Panc1 (cell line): ENCODE data around the gene DPH6. TPM values are rescaled to one million over a fixed set of nuclear protein-coding genes. Genes with fewer than 3 reads are reported as not detected.

Experiments
- ATAC-seq: fragments of 200-7000 bp; cut with Tn5 transposase; 2 replicates; pipeline ENCODE4 v1.9.1; 2020; ENCODE audit warnings: mild to moderate bottlenecking, moderate library complexity
- BruUV-seq: library from RNA; stranded (reverse); fragments of 400-500 nt; replicated peaks from 2 replicates; lab custom pipeline; 2021; lab: Mats Ljungman, UMichigan
- CTCF ChIA-PET: fragments of 300-600 bp; sonication (Branson Sonifier 250); formaldehyde crosslinking; loops from one replicate; lab custom pipeline; 2022; ENCODE audit warnings: antibody characterized with exemption; lab: Charles Lee
- POLR2A ChIA-PET: fragments of 300-600 bp; sonication (Branson Sonifier 250); formaldehyde crosslinking; loops from one replicate; lab custom pipeline; 2022; ENCODE audit warnings: antibody characterized with exemption; lab: Charles Lee
- DNase-seq: peaks from one replicate; pipeline ENCODE4 v3.0.0-alpha.2; 2010; ENCODE audit warnings: low read depth, low spot score
- H3K27ac ChIP-seq: 2 replicates; pipeline ENCODE4 v1.5.1; 2011; ENCODE audit warnings: mild to moderate bottlenecking, low read length, inconsistent platforms
- H3K27me3 ChIP-seq: fragments of 200-500 bp; sonication (Bioruptor generic); 2 replicates; pipeline ENCODE4 v1.6.0; 2014; ENCODE audit warnings: low read length, inconsistent platforms; ENCODE audit not compliant: control insufficient read depth, insufficient read depth
- H3K36me3 ChIP-seq: fragments of 200-500 bp; sonication (Bioruptor generic); 2 replicates; pipeline ENCODE4 v1.5.1; 2014; ENCODE audit warnings: inconsistent platforms, mild to moderate bottlenecking, low read length, moderate library complexity; ENCODE audit not compliant: control insufficient read depth, insufficient read depth
- H3K4me1 ChIP-seq: 2 replicates; pipeline ENCODE4 v1.5.1; 2011; ENCODE audit warnings: inconsistent platforms, mild to moderate bottlenecking, low read length, moderate library complexity; ENCODE audit not compliant: control insufficient read depth, insufficient read depth
- H3K4me3 ChIP-seq, 2 experiments: 2 replicates each; pipeline ENCODE4 v1.5.1; 2011 to 2012; ENCODE audit warnings: low read depth in 2 of 2, low read length in 2 of 2, mild to moderate bottlenecking in 2 of 2, inconsistent platforms in 1 of 2, moderate library complexity in 1 of 2
- H3K9me3 ChIP-seq: fragments of 200-500 bp; sonication (Bioruptor generic); 2 replicates; pipeline ENCODE4 v1.5.1; 2014; ENCODE audit warnings: low read depth, mild to moderate bottlenecking, inconsistent platforms, low read length, moderate library complexity; ENCODE audit not compliant: control insufficient read depth, insufficient read depth
- POLR2AphosphoS5 ChIP-seq: IDR thresholded peaks from 2 replicates; pipeline ENCODE4 v1.6.1; 2012; ENCODE audit warnings: mild to moderate bottlenecking, low read depth, low read length, moderate library complexity
- SIN3A ChIP-seq: IDR thresholded peaks from 2 replicates; pipeline ENCODE4 v1.6.1; 2012; ENCODE audit warnings: low read depth, mild to moderate bottlenecking, low read length, moderate library complexity, borderline replicate concordance; ENCODE audit not compliant: insufficient read depth
- TCF7L2 ChIP-seq: IDR thresholded peaks from 2 replicates; pipeline ENCODE4 v1.6.1; 2011; ENCODE audit warnings: mild to moderate bottlenecking, low read depth, low read length, inconsistent platforms
- in situ Hi-C: cut with HindIII; loops from 2 replicates; pipeline ENCODE4 v1.10.0; 2016; ENCODE audit warnings: low sequenced_read_pairs, low pct_unique_long_range_greater_than_20kb
- intact Hi-C: fragments of 100-400 bp; cut with micrococcal nuclease; formaldehyde crosslinking; loops from one replicate; pipeline ENCODE4 v1.10.0; 2022; ENCODE audit not compliant: unreplicated experiment
- total RNA-seq: library from RNA; stranded (reverse); gene quantifications from one replicate; pipeline ENCODE4 v1.2.1, GENCODE V29; 2021; ENCODE audit not compliant: unreplicated experiment
- TF ChIP-seq, protein P1 (sequence below): fragments of 450-650 bp; IDR thresholded peaks from 2 replicates; pipeline ENCODE4 v1.5.1; 2017; ENCODE audit warnings: mild to moderate bottlenecking
- TF ChIP-seq, protein P2 (sequence below), 2 experiments: IDR thresholded peaks; 2 replicates each; pipeline ENCODE4 v1.6.1; 2011 to 2012; ENCODE audit warnings: low read depth in 2 of 2, control low read depth in 1 of 2, low read length in 1 of 2, mild to moderate bottlenecking in 1 of 2, moderate library complexity in 1 of 2; ENCODE audit not compliant: insufficient read depth in 1 of 2

The DPH6 gene
- total RNA-seq, 1 experiment from 2014 or later = 24.0 TPM

DNA sequence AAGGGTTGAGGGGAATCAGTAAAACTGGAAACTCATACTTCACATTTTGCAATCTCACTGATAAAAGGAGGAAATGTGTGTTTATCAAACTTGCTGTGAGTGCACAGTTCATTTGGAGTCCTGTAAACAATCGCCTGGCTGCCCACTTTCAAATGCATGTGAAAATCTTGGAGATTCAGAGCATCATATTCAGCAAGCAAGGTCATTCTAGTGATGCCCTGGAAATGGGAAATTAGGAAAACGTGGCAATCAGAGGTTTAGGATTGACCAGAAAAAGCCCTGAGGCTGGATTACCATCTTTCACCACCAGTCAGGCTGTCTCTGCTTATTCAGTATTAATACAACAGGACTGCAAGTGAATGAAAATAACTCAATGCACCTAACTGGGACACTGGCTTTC, 23.9 kb downstream of the DPH6 start:
- in situ Hi-C loops (no loop called here), intact Hi-C loops (loop anchor here (5.0 kb wide), 1 partner anchor 230 kb away; no protein-coding TSS in a partner anchor)
- POLR2A ChIA-PET = no interaction called here
- Histone ChIP-seq H3K36me3 (no peaks in the 10 kb centered on the region), H3K9me3 (no peaks in the 10 kb centered on the region), H3K27ac (no peak overlapping the region), H3K27me3 (no peaks in the 10 kb centered on the region), H3K4me3 (no peak overlapping the region), H3K4me1 (peaks cover 4% of the 10 kb centered on the region; the same call in 1 of the 2 replicates)
- CTCF ChIA-PET = no interaction called here
- ATAC-seq = no peak
- BruUV-seq = no TSS peak
- DNase-seq = no peak
- TF ChIP-seq POLR2AphosphoS5 (no peak), TCF7L2 (no peak), SIN3A (no peak)
- TF ChIP-seq, protein P1, sequence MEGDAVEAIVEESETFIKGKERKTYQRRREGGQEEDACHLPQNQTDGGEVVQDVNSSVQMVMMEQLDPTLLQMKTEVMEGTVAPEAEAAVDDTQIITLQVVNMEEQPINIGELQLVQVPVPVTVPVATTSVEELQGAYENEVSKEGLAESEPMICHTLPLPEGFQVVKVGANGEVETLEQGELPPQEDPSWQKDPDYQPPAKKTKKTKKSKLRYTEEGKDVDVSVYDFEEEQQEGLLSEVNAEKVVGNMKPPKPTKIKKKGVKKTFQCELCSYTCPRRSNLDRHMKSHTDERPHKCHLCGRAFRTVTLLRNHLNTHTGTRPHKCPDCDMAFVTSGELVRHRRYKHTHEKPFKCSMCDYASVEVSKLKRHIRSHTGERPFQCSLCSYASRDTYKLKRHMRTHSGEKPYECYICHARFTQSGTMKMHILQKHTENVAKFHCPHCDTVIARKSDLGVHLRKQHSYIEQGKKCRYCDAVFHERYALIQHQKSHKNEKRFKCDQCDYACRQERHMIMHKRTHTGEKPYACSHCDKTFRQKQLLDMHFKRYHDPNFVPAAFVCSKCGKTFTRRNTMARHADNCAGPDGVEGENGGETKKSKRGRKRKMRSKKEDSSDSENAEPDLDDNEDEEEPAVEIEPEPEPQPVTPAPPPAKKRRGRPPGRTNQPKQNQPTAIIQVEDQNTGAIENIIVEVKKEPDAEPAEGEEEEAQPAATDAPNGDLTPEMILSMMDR = no peak
- TF ChIP-seq, protein P2, sequence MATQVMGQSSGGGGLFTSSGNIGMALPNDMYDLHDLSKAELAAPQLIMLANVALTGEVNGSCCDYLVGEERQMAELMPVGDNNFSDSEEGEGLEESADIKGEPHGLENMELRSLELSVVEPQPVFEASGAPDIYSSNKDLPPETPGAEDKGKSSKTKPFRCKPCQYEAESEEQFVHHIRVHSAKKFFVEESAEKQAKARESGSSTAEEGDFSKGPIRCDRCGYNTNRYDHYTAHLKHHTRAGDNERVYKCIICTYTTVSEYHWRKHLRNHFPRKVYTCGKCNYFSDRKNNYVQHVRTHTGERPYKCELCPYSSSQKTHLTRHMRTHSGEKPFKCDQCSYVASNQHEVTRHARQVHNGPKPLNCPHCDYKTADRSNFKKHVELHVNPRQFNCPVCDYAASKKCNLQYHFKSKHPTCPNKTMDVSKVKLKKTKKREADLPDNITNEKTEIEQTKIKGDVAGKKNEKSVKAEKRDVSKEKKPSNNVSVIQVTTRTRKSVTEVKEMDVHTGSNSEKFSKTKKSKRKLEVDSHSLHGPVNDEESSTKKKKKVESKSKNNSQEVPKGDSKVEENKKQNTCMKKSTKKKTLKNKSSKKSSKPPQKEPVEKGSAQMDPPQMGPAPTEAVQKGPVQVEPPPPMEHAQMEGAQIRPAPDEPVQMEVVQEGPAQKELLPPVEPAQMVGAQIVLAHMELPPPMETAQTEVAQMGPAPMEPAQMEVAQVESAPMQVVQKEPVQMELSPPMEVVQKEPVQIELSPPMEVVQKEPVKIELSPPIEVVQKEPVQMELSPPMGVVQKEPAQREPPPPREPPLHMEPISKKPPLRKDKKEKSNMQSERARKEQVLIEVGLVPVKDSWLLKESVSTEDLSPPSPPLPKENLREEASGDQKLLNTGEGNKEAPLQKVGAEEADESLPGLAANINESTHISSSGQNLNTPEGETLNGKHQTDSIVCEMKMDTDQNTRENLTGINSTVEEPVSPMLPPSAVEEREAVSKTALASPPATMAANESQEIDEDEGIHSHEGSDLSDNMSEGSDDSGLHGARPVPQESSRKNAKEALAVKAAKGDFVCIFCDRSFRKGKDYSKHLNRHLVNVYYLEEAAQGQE (IDR thresholded peaks at IDR 0.05; ENCODE audit: insufficient read depth in 1 of 2, low read depth in 2 of 2, low read length in 1 of 2) = no peak

DNA sequence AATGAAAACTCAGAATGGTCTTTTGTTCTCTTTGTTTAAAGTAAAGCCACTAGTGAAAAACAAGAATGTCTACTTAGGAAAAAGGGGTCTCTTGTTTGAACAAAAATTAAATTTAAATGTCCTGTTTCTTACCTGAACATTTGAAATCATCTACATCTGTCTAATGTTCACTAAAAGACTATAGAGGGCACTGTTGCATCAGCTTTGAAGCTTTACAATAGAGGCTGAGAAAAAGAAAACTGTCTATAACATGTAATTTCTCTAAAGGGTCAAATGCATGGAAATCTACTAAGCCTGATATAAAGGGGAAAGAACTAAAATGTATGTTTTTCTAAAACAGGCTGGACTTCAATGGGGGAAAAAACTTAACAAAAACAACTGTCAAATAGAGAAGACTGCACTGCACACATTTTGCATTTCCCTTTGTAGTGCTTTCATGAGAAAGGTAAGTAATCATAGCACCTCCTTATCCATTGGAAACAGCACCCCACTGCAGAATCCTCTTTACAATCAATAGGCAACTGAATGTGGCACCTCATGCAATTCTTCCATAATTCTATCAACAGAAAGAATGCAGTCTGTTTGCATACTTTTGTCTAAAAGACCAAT, 26.3 kb downstream of the DPH6 start:
- POLR2A ChIA-PET = no interaction called here
- Histone ChIP-seq H3K4me3 (no peak overlapping the region), H3K27ac (no peak overlapping the region), H3K9me3 (no peaks in the 10 kb centered on the region), H3K27me3 (no peaks in the 10 kb centered on the region), H3K4me1 (peaks cover 4% of the 10 kb centered on the region; the same call in 1 of the 2 replicates), H3K36me3 (no peaks in the 10 kb centered on the region)
- peak; percentile 78 for ATAC-seq
- intact Hi-C loops (loop anchor here (5.0 kb wide), 1 partner anchor 233 kb away; no protein-coding TSS in a partner anchor), in situ Hi-C loops (no loop called here)
- CTCF ChIA-PET = no interaction called here
- no TSS peak for BruUV-seq
- no peak for TF ChIP-seq TCF7L2
- TF ChIP-seq, protein P1 = peak; percentile 64; the same call in 1 of the 2 replicates
- DNase-seq = no peak
